Dedifferentiated amniotic fluid mesenchymal stem cell (primary cell): Measurements from ENCODE around the gene PRAC1.

Source experiments
- DNase-seq: peaks from one replicate; pipeline ENCODE4 v3.0.0-alpha.2; 2016; ENCODE audit errors: extremely low spot score

PRAC1 gene

GRCh38 chr17:48704361-48705248 is 17.7 kb downstream of the PRAC1 start:
- DNase-seq: no peak

GRCh38 chr17:48701864-48702532 is 20.3 kb downstream of the PRAC1 start:
- no peak for DNase-seq

GRCh38 chr17:48693178-48693577 is 29.1 kb downstream of the PRAC1 start:
- DNase-seq: no peak

- DNase-seq: no peak
These were observed 30.3 kb downstream of the PRAC1 start for GRCh38 chr17:48692049-48692448.

GRCh38 chr17:48690655-48691054 is 31.7 kb downstream of the PRAC1 start:
- no peak for DNase-seq

GRCh38 chr17:48681609-48682008 is 40.7 kb downstream of the PRAC1 start:
- no peak for DNase-seq

- DNase-seq: no peak
These were observed 42.8 kb downstream of the PRAC1 start for GRCh38 chr17:48679385-48680096.

- no peak for DNase-seq
These were observed 44.0 kb downstream of the PRAC1 start for GRCh38 chr17:48678141-48678971.

- no peak for DNase-seq
These were observed 45.3 kb downstream of the PRAC1 start for GRCh38 chr17:48676963-48677558.

GRCh38 chr17:48672340-48672739 is 50.0 kb downstream of the PRAC1 start:
- DNase-seq: no peak
